PFSK-1 (cell line): ENCODE results near the gene IRX3.

ENCODE experiments used
- FOXP2 ChIP-seq: optimal IDR thresholded peaks from 2 replicates; pipeline ENCODE3; 2011; ENCODE audit warnings: borderline replicate concordance, control low read depth, inconsistent platforms; ENCODE audit not compliant: insufficient read depth; ENCODE audit errors: extremely low read length, extremely low read depth
- POLR2AphosphoS5 ChIP-seq: IDR thresholded peaks from 2 replicates; pipeline ENCODE4 v1.6.1; 2012; ENCODE audit warnings: low read depth, mild to moderate bottlenecking, control low read depth, low read length, moderate library complexity
- SIN3A ChIP-seq: IDR thresholded peaks from 2 replicates; pipeline ENCODE4 v1.6.1; 2012; ENCODE audit warnings: mild to moderate bottlenecking, low read length, moderate library complexity, borderline replicate concordance; ENCODE audit not compliant: insufficient read depth
- TAF1 ChIP-seq: IDR thresholded peaks from 2 replicates; pipeline ENCODE4 v1.6.1; 2012; ENCODE audit warnings: low read length, control low read depth, borderline replicate concordance; ENCODE audit not compliant: insufficient read depth
- TF ChIP-seq, protein P1 (sequence below), 2 experiments: IDR thresholded peaks; 2 replicates each; pipeline versions ENCODE4 v1.6.1 to v1.8.0; 2011 to 2012; ENCODE audit warnings: low read depth in 2 of 2, low read length in 2 of 2, control low read depth in 1 of 2, inconsistent platforms in 1 of 2, mild to moderate bottlenecking in 1 of 2, moderate library complexity in 1 of 2; ENCODE audit not compliant: insufficient read depth in 1 of 2

Gene IRX3

GRCh38 chr16:54309341-54309740 is 22.8 kb upstream of the IRX3 start:
- TF ChIP-seq POLR2AphosphoS5 (no peak), SIN3A (no peak), FOXP2 (no peak), TAF1 (no peak)
- TF ChIP-seq, protein P1, sequence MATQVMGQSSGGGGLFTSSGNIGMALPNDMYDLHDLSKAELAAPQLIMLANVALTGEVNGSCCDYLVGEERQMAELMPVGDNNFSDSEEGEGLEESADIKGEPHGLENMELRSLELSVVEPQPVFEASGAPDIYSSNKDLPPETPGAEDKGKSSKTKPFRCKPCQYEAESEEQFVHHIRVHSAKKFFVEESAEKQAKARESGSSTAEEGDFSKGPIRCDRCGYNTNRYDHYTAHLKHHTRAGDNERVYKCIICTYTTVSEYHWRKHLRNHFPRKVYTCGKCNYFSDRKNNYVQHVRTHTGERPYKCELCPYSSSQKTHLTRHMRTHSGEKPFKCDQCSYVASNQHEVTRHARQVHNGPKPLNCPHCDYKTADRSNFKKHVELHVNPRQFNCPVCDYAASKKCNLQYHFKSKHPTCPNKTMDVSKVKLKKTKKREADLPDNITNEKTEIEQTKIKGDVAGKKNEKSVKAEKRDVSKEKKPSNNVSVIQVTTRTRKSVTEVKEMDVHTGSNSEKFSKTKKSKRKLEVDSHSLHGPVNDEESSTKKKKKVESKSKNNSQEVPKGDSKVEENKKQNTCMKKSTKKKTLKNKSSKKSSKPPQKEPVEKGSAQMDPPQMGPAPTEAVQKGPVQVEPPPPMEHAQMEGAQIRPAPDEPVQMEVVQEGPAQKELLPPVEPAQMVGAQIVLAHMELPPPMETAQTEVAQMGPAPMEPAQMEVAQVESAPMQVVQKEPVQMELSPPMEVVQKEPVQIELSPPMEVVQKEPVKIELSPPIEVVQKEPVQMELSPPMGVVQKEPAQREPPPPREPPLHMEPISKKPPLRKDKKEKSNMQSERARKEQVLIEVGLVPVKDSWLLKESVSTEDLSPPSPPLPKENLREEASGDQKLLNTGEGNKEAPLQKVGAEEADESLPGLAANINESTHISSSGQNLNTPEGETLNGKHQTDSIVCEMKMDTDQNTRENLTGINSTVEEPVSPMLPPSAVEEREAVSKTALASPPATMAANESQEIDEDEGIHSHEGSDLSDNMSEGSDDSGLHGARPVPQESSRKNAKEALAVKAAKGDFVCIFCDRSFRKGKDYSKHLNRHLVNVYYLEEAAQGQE (IDR thresholded peaks at IDR 0.05; ENCODE audit: insufficient read depth in 1 of 2, low read depth in 2 of 2, low read length in 2 of 2), result no peak

DNA sequence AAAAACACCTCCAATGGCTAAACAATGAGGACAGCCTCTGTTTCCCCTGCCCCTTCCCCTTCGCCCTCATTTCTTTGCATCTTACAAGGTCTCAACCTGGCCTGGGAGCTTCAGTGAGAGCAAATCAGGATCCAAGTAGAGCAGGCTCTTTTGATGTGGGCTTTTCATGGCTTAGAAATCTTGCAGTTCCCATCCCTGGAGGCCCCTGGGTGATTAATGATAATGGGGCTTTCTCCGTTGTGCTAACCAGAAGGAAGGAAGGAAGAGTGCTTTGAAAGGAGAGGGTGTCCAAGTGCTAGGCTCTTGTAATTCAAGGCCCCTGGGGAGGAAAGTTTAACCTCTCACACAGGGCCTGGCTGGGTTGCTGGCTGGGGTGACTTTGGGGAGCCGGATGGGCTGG is 18.5 kb upstream of the IRX3 start:
- TF ChIP-seq, protein P1 (IDR thresholded peaks at IDR 0.05; ENCODE audit: insufficient read depth in 1 of 2, low read depth in 2 of 2, low read length in 2 of 2), result no peak
- TF ChIP-seq TAF1 (no peak), SIN3A (no peak)

GRCh38 chr16:54303613-54304012 is 17.0 kb upstream of the IRX3 start:
- TF ChIP-seq SIN3A (no peak), FOXP2 (no peak), POLR2AphosphoS5 (no peak), TAF1 (no peak)
- TF ChIP-seq, protein P1 (IDR thresholded peaks at IDR 0.05; ENCODE audit: insufficient read depth in 1 of 2, low read depth in 2 of 2, low read length in 2 of 2), result no peak

DNA sequence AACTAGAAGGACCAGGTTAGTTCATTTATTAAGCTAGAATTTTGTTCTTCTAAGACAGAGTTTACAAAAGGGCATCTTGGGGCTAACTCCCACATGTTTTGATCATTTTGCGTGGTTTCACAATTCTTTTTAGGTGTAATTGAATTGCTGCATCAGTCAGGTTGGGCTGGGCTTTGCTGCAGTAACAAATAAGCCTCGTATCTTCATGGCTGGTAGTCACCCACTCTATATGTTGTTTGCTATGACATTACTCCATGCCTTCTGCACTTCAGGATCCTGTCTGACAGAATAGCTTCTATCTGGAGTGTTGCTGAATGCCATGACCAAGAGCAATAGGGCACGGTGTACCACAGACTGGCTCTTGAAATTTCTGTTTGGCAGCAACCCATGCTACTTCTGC is 10.6 kb upstream of the IRX3 start:
- no peak for TF ChIP-seq POLR2AphosphoS5
- TF ChIP-seq TAF1, result no peak
- no peak for TF ChIP-seq FOXP2
- TF ChIP-seq, protein P1 (IDR thresholded peaks at IDR 0.05; ENCODE audit: insufficient read depth in 1 of 2, low read depth in 2 of 2, low read length in 2 of 2), result no peak
- no peak for TF ChIP-seq SIN3A

GRCh38 chr16:54296543-54296942 is 10.0 kb upstream of the IRX3 start:
- TF ChIP-seq SIN3A (no peak), TAF1 (no peak), POLR2AphosphoS5 (no peak), FOXP2 (no peak)
